NCI-H146 treated with DMSO at 0.1 percent for 48 hours (cell line): ENCODE results near the gene PLCB2.
A peak's percentile ranks its signal among the peaks of the same experiment; 100 is the strongest.

Experiments
- DNase-seq: peaks from one replicate; lab custom pipeline; 2025; ENCODE audit not compliant: unreplicated experiment; lab: John Stamatoyannopoulos, UW

Gene PLCB2

GRCh38 chr15:40307421-40308211 is at the start of gene PLCB2:
PLCB2 (minus strand) TSS chr15:40307935; CDS start chr15:40307672, 263 bp downstream.
- no peak for DNase-seq

GRCh38 chr15:40357246-40357645 is 49.5 kb upstream of the PLCB2 start:
- DNase-seq = no peak

GRCh38 chr15:40355976-40356585 is 48.3 kb upstream of the PLCB2 start:
- DNase-seq = no peak

DNA sequence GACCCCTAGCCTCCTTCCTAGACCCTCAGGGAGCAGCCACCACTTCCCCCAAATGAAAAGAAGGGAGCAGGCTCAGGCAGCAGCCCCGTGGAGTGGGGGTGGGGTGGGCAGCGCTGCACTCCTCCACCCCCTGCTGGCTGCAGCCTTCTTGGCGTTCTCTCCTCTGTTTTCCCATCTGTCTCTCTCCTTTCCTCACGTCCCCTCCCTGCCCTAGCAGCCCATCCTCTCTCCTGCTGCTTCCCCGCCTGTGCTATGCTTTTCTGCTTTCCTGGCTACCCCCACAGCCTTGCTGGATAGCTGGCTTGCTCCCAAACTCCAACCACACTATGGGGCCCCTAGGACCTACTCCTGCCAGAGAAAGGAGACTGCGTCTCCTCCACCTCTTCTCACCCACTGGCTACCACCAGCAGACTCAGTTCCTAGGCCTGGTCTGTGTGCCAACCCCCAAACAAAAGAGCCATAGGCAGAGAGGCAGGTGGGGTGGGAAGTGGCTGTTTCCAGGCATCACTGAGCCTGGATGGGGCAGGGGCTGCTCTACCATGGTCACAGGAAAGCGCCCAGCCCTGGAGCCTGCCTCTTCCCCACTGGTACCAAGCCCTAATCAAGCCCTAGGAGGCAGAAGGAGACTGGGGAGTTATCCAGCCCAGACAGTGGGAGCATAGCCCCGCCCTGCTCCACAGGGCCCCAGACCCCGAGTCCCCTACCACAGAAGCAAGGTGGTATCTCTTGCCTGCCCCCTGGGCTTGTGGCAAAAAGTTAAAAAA is 46.9 kb upstream of the PLCB2 start:
- DNase-seq = no peak

DNA sequence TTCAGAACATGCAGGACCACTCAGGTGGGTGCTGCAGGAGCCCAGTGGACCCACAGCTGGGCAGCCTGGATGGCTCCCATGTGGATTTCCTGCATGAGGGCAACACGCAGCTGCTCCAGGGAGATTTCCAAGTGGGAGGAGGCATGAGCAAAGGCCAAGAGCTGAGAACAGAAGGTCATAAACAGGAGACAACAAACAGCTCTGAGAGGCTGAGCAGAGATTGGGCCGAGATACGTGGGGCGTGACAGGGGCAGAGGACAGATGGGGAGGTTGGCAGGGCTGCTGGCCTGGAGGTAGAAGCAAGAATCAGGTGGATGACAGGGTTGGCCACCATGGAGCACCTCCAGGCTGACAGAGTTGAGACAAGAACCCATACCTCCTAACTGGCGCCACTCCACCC is 46.0 kb upstream of the PLCB2 start:
- DNase-seq = no peak

- no peak for DNase-seq
These were observed 44.7 kb upstream of the PLCB2 start for GRCh38 chr15:40352281-40352901.

DNA sequence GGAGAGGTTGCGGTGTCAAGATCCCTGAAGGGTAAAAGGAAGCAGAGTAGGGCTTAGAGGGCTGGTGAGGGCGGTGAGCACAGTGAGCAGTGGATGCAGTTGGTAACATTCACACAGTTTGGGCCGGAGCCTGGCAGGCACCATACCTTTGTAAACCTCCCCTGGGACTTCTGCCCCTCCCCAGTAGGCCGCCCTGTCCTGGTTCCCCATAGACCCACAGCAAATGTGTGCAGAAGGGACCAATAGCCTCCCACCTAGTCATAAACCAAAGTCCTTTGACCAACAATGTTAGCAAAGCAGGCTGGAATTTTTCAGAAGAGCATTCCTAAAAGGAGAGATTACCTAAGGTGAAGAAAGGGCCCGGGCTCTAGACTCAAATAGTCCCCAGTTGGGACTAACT is 41.4 kb upstream of the PLCB2 start:
- no peak for DNase-seq

GRCh38 chr15:40348474-40348870 is 40.7 kb upstream of the PLCB2 start:
- DNase-seq = no peak

DNA sequence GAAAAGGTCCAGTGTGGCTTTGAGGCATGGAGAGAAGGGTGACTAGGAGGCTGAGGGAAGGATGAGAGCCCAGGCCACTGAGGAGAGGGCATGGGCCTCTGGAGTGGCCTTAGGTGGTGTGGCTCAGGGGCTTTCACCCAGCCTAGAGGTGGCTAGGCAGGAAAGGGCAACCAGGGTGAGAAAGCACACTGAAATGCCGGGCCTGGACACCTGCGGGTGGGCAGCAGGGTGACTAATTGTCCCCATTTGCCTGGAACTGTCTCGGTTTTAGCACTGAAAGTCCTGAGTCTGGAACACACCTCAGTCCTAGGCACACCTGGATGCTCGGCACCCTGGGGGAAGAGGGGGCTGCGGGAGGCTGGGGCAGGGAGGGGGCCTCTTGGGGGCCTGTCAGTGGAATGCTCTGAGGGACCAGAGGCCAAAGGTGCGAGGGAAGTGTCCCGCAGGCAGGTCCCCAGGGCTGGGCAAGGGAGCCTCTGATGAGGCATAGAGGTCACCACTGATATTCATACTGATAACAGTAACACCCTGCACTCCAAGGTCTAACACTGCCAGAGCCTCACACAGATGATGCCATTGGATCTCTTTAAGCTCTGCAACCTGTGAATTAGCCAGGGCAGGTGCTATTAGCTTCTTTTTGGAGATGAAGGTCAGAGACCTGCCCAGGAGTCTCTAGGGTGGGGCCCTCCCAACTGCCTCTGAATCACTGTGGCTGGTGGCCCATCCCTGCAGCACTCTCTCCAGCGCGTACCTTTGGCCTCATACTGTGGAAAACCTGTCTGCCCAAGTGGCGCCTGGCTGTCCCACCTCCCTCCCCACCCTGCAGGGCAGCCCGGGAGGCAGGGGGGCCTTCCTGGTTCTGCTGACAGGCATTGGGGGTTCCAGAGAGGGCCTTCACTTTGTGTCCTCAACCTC is 40.1 kb upstream of the PLCB2 start:
- DNase-seq = no peak

DNA sequence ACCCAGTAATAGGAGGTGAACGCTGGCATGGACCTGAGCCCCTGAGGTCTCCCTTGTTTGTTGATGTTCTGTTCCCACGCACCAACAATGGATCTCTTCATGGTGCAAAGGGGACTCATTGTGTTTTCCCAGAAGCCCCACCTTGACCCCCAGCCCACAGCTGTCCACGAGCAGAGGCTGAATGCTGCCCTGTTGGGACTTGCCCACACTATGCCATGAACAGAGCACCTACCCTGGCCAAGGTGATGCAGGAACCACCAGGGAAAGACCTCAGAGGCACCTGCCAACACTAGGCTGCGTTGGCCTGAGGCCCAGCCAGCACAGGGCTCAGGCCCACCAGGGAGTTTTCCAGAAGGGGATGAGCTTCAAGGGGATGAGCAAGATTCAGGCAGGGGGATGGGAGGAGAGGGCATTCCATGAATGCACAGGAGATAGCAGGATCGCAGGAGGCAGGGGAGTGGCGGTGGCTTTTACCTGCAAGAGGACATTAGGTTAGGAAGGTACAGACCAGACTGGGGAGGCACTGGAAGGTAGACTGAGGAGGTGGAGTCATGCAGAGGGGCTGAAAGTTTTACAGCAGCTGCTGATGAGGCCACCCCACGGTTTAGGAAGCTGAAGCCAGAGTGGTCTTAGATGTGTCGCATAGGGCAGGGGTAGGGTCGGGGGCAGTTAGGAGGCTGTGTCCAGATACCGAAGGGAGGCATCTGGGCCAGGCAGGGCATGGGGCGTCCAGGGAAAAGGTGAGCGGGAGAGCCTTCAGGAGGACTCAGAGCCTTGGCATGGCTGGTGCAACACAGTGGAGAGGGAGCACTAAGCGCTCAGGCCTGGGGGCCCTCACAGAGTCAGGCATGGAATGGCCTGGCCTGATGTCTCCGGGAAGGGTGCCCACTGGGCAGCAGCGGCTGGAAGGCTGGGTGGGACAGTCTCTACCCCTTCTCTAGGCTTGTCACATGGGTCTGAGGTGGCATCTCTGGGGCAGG is 39.1 kb upstream of the PLCB2 start:
- DNase-seq = no peak

GRCh38 chr15:40345867-40346578 is 38.3 kb upstream of the PLCB2 start:
- DNase-seq = no peak

GRCh38 chr15:40345225-40345866 is 37.6 kb upstream of the PLCB2 start:
- no peak for DNase-seq

DNA sequence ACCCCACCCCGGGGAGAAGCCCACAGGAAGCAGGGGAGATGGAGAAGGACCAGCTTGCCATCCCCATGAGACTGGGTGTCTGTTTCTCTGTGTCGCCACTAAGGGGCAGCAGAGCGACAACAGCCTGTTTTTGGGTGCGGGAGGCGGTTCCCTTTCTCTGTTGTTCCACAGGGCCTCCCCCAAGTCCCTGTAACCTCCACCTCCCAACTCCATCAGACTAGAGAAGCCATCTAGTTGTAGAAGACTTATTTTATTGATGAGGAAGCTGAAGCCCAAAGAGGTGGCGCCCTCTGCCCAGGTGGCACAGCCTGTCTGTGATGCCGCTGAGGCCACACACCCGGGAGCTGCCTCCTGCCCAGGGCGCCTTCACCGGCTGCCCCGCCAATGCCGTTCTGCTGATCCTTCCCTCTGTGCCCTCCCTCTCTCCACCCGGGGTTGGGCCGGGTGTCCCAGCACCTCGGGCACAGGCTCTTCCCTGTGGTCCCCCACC is 36.9 kb upstream of the PLCB2 start:
- peak; percentile 25 for DNase-seq

- no peak for DNase-seq
These were observed 36.5 kb upstream of the PLCB2 start for GRCh38 chr15:40344217-40344616.

- no peak for DNase-seq
These were observed 35.8 kb upstream of the PLCB2 start for GRCh38 chr15:40343512-40343911.

- no peak for DNase-seq
These were observed 34.9 kb upstream of the PLCB2 start for GRCh38 chr15:40342416-40343320.
